B cell (primary cell): ENCODE results near the gene SLC25A2. TPM values are rescaled to one million over a fixed set of nuclear protein-coding genes. Genes with fewer than 3 reads are reported as not detected.

Experiments
- ATAC-seq: fragments of 200-7000 bp; cut with Tn5 transposase; one replicate; pipeline ENCODE4 v1.10.0; 2021; ENCODE audit warnings: low read depth, mild to moderate bottlenecking, moderate number of reproducible peaks, moderate library complexity
- CTCF ChIA-PET: fragments of 350-600 bp; sonication (Branson Sonifier 250); formaldehyde crosslinking; loops from one replicate; lab custom pipeline; 2021; ENCODE audit warnings: antibody characterized with exemption, inconsistent platforms; lab: Charles Lee
- POLR2A ChIA-PET: fragments of 350-600 bp; sonication (Branson Sonifier 250); formaldehyde crosslinking; loops from one replicate; lab custom pipeline; 2021; ENCODE audit warnings: antibody characterized with exemption; lab: Charles Lee
- DNase-seq: peaks from one replicate; pipeline ENCODE4 v3.0.0; 2013
- H2AFZ ChIP-seq: 2 replicates; pipeline ENCODE4 v1.6.1; 2012; ENCODE audit warnings: mild to moderate bottlenecking, low read depth, low read length; ENCODE audit not compliant: insufficient read depth, poor library complexity, severe bottlenecking
- H3K27ac ChIP-seq, 2 donors: 1 replicate in 1 of 2; 2 replicates in 1 of 2; pipeline ENCODE4 v1.5.1; 2012 to 2013; ENCODE audit warnings: low read length in 2 of 2, mild to moderate bottlenecking in 2 of 2, moderate library complexity in 1 of 2
- H3K27me3 ChIP-seq, 4 experiments: fragments of 200-600 bp in 1 of 4; sonication (generic) in 1 of 4; replicated peaks in 1 of 4; 1 replicate in 2 of 4; 2 replicates in 2 of 4; pipeline versions ENCODE4 v1.6.1 to v1.7.0; 2013 to 2016; ENCODE audit warnings: low read length in 3 of 4, mild to moderate bottlenecking in 2 of 4, mixed read lengths in 1 of 4, moderate library complexity in 1 of 4; ENCODE audit not compliant: insufficient read depth in 4 of 4, control insufficient read depth in 3 of 4; ENCODE audit errors: control extremely low read depth in 1 of 4
- H3K36me3 ChIP-seq, 2 experiments: replicated peaks in 1 of 2; 1 replicate in 1 of 2; 2 replicates in 1 of 2; pipeline versions ENCODE4 v1.6.1 to v1.7.1; 2013; ENCODE audit warnings: low read length in 1 of 2; ENCODE audit not compliant: insufficient read depth in 2 of 2, control insufficient read depth in 1 of 2; ENCODE audit errors: control extremely low read depth in 1 of 2, extremely low read depth in 1 of 2
- H3K4me1 ChIP-seq, 2 donors: fragments of 200-600 bp in 1 of 2; sonication (generic) in 1 of 2; 1 replicate in 1 of 2; 2 replicates in 1 of 2; pipeline versions ENCODE4 v1.5.1 to v1.6.1; 2013 to 2017; ENCODE audit warnings: low read length in 2 of 2; ENCODE audit not compliant: control insufficient read depth in 2 of 2, insufficient read depth in 2 of 2
- H3K4me2 ChIP-seq: replicated peaks from 2 replicates; pipeline ENCODE3; 2012; ENCODE audit warnings: mild to moderate bottlenecking, low read depth, low read length; ENCODE audit not compliant: poor library complexity, severe bottlenecking
- H3K4me3 ChIP-seq, 5 experiments: fragments of 200-600 bp in 1 of 5; sonication (generic) in 1 of 5; 1 replicate in 3 of 5; 2 replicates in 2 of 5; pipeline versions ENCODE4 v1.5.1 to v1.7.0; 2011 to 2016; ENCODE audit warnings: low read length in 4 of 5, mild to moderate bottlenecking in 4 of 5, low read depth in 2 of 5, control low read depth in 1 of 5, moderate library complexity in 1 of 5; ENCODE audit not compliant: insufficient read depth in 1 of 5; ENCODE audit errors: control extremely low read depth in 1 of 5, extremely low read depth in 1 of 5
- H3K79me2 ChIP-seq: fragments of 200-600 bp; sonication (generic); one replicate; pipeline ENCODE4 v1.6.0; 2016; ENCODE audit warnings: low read length; ENCODE audit not compliant: control insufficient read depth, insufficient read depth
- H3K9ac ChIP-seq: fragments of 200-600 bp; sonication (generic); 2 replicates; pipeline ENCODE4 v1.6.1; 2017; ENCODE audit warnings: mild to moderate bottlenecking, low read length, moderate library complexity
- H3K9me3 ChIP-seq, 3 donors: one replicate each; pipeline versions ENCODE4 v1.6.1 to v1.7.1; 2013; ENCODE audit warnings: low read length in 2 of 3; ENCODE audit not compliant: control insufficient read depth in 2 of 3, insufficient read depth in 1 of 3; ENCODE audit errors: control extremely low read depth in 1 of 3
- H4K20me1 ChIP-seq: 2 replicates; pipeline ENCODE4 v1.6.0; 2012; ENCODE audit warnings: mild to moderate bottlenecking, low read length; ENCODE audit not compliant: insufficient read depth, control insufficient read depth, poor library complexity, severe bottlenecking
- H3K27ac Mint-ChIP-seq: one replicate; pipeline ENCODE4 v1.8.0; 2021; ENCODE audit warnings: mixed read lengths
- H3K27me3 Mint-ChIP-seq: one replicate; pipeline ENCODE4 v1.8.0; 2021; ENCODE audit warnings: mixed read lengths
- H3K4me1 Mint-ChIP-seq: one replicate; pipeline ENCODE4 v1.8.0; 2021; ENCODE audit warnings: mixed read lengths
- H3K4me3 Mint-ChIP-seq: one replicate; pipeline ENCODE4 v1.8.0; 2021; ENCODE audit warnings: mixed read lengths
- H3K9me3 Mint-ChIP-seq: one replicate; pipeline ENCODE4 v1.8.0; 2022; ENCODE audit warnings: mixed read lengths; ENCODE audit not compliant: insufficient read depth
- EZH2 ChIP-seq: IDR thresholded peaks from 2 replicates; pipeline ENCODE4 v1.6.1; 2012; ENCODE audit warnings: borderline replicate concordance, low read depth, mild to moderate bottlenecking, moderate library complexity, low read length; ENCODE audit not compliant: insufficient read depth, poor library complexity, severe bottlenecking
- WGBS: methylation state at CpG from one replicate; pipeline ENCODE4 v1.1.5; 2013; ENCODE audit warnings: missing lambda C conversion rate; ENCODE audit not compliant: insufficient coverage; 5-methylcytosine and 5-hydroxymethylcytosine counted together
- intact Hi-C: fragments of 100-400 bp; cut with micrococcal nuclease; formaldehyde crosslinking; loops from one replicate; pipeline ENCODE4 v1.10.0; 2022
- polyA plus RNA-seq: library from polyadenylated mRNA; depleted of rRNA; stranded (reverse); fragments of >200 nt; gene quantifications from 2 replicates; pipeline ENCODE4 v1.2.3, GENCODE V29; 2012
- total RNA-seq, 2 donors: library from RNA; stranded (reverse); fragments of 120-200 nt in 1 of 2; gene quantifications; 1 replicate in 1 of 2; 2 replicates in 1 of 2; pipeline versions ENCODE4 v1.2.3 to v1.2.4, GENCODE V29; 2013 to 2022
- TF ChIP-seq, protein P1 (sequence below): fragments of 200-600 bp; IDR thresholded peaks from one replicate; pipeline ENCODE4 v1.8.0; 2022; ENCODE audit warnings: antibody characterized with exemption, mild to moderate bottlenecking

SLC25A2 gene
- total and polyA plus RNA-seq, 2 donors (not counting 1 experiment from before 2014, with no cell fraction given) = 0.12 to 3.6 TPM

DNA sequence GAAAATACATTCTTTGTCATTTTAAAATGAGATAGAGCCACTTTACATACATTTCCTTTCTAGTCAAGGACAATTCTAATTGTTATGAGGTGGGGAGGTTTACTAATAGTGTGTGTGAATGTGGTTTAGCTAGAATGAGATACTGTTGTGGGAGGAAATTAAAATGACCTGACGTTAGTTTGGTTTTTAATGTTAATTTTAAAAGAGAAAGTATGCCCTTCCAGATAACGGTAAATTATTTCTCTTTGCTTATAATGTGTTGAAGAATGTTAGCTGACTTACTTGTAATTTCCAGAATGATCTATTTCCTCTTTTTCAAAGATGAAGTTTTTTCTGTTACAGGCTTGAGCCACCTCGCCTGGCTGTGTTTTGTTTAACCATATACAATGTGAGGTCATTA, 18.4 kb upstream of the SLC25A2 start:
- H3K4me1 ChIP-seq = peaks cover 23 to 25% of the 10 kb centered on the region in 2 donors
- no peak overlapping the region for H3K4me3 ChIP-seq
- ATAC-seq (no peak), DNase-seq (no peak)
- Mint-ChIP-seq H3K4me1 (peaks cover 31% of the 10 kb centered on the region), H3K4me3 (no peak overlapping the region), H3K27ac (no peak overlapping the region), H3K27me3 (peaks cover 12% of the 10 kb centered on the region), H3K9me3 (peaks cover 16% of the 10 kb centered on the region)
- CTCF ChIA-PET = interaction anchor here (0.6 to 1.0 kb wide), 2 partner anchors 99 to 1051 kb away, joined by 3 to 5 read pairs; partner anchors contain the start of gene PCDHB14
- POLR2A ChIA-PET = no interaction called here
- H3K9me3 ChIP-seq = peaks cover 21 to 56% (median 50%) of the 10 kb centered on the region in 3 donors
- H3K79me2 ChIP-seq = peaks cover 27% of the 10 kb centered on the region
- no peak overlapping the region for H2AFZ ChIP-seq
- peaks cover 0 to 7% (median 1%) of the 10 kb centered on the region in 4 experiments for H3K27me3 ChIP-seq
- H4K20me1 ChIP-seq = no peaks in the 10 kb centered on the region
- peaks cover 9 to 13% of the 10 kb centered on the region in 2 experiments for H3K36me3 ChIP-seq
- H3K9ac ChIP-seq = no peak overlapping the region
- WGBS = no CpG with 5 or more reads among the region's 3 CpGs
- TF ChIP-seq, protein P1, sequence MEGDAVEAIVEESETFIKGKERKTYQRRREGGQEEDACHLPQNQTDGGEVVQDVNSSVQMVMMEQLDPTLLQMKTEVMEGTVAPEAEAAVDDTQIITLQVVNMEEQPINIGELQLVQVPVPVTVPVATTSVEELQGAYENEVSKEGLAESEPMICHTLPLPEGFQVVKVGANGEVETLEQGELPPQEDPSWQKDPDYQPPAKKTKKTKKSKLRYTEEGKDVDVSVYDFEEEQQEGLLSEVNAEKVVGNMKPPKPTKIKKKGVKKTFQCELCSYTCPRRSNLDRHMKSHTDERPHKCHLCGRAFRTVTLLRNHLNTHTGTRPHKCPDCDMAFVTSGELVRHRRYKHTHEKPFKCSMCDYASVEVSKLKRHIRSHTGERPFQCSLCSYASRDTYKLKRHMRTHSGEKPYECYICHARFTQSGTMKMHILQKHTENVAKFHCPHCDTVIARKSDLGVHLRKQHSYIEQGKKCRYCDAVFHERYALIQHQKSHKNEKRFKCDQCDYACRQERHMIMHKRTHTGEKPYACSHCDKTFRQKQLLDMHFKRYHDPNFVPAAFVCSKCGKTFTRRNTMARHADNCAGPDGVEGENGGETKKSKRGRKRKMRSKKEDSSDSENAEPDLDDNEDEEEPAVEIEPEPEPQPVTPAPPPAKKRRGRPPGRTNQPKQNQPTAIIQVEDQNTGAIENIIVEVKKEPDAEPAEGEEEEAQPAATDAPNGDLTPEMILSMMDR = no peak
- no peak for TF ChIP-seq EZH2
- H3K4me2 ChIP-seq = no peak overlapping the region
- intact Hi-C loops = loop anchor here (5.0 to 10.0 kb wide), 6 partner anchors 93 to 1217 kb away; partner anchors contain the start of genes ANKHD1, APBB3, DELE1 and GNPDA1
- no peak overlapping the region for H3K27ac ChIP-seq
